ENCODE results near the gene SLC1A2.
A peak's percentile ranks its signal among the peaks of the same experiment; 100 is the strongest.

Gene SLC1A2

GRCh38 chr11:35323076-35323868 is 96.1 kb downstream of the SLC1A2 start:
- no peak for DNase-seq

- DNase-seq: no peak
Observed at GRCh38 chr11:35322318-35322979, 96.9 kb downstream of the SLC1A2 start.

GRCh38 chr11:35321532-35322317 is 97.6 kb downstream of the SLC1A2 start:
- DNase-seq: no peak

GRCh38 chr11:35321111-35321510 is 98.2 kb downstream of the SLC1A2 start:
- no peak for DNase-seq

- no peak for DNase-seq
Observed at GRCh38 chr11:35318977-35319925, 100.1 kb downstream of the SLC1A2 start.

GRCh38 chr11:35318309-35318708 is 101.0 kb downstream of the SLC1A2 start:
- DNase-seq: no peak

- DNase-seq: no peak
Observed at GRCh38 chr11:35317253-35317652, 102.1 kb downstream of the SLC1A2 start.

- DNase-seq: no peak
Observed at GRCh38 chr11:35316161-35316560, 103.2 kb downstream of the SLC1A2 start.

GRCh38 chr11:35313760-35314153 is 105.6 kb downstream of the SLC1A2 start:
- no peak for DNase-seq

GRCh38 chr11:35313066-35313759 is 106.1 kb downstream of the SLC1A2 start:
- no peak for DNase-seq

GRCh38 chr11:35311331-35311730 is 108.0 kb downstream of the SLC1A2 start:
- no peak for DNase-seq

GRCh38 chr11:35308157-35308556 is 111.2 kb downstream of the SLC1A2 start:
- no peak for DNase-seq

GRCh38 chr11:35307221-35307621 is 112.1 kb downstream of the SLC1A2 start:
- no peak for DNase-seq

GRCh38 chr11:35305670-35306382 is 113.5 kb downstream of the SLC1A2 start:
- DNase-seq: no peak

GRCh38 chr11:35304900-35305460 is 114.4 kb downstream of the SLC1A2 start:
- no peak for DNase-seq

GRCh38 chr11:35304386-35304775 is 115.0 kb downstream of the SLC1A2 start:
- peak; percentile 1 for DNase-seq

- peak; percentile 13 for DNase-seq
Observed at GRCh38 chr11:35303596-35304385, 115.6 kb downstream of the SLC1A2 start.

GRCh38 chr11:35302398-35302797 is 117.0 kb downstream of the SLC1A2 start:
- no peak for DNase-seq

- no peak for DNase-seq
Observed at GRCh38 chr11:35298369-35298768, 121.0 kb downstream of the SLC1A2 start.

- DNase-seq: no peak
Observed at GRCh38 chr11:35295751-35296150, 123.6 kb downstream of the SLC1A2 start.
